ENCODE measurements around the gene SCART1.

GRCh38 chr10:133475821-133476640 is 22.3 kb downstream of the SCART1 start:
- TF ChIP-seq CTCF (IDR thresholded peaks at IDR 0.05) = no peak
- TF ChIP-seq POLR2A (IDR thresholded peaks at IDR 0.05) = no peak

Measured in vagina (tissue), 2 donors.